ENCODE results near the gene HMGA1.
A peak's percentile ranks its signal among the peaks of the same experiment; 100 is the strongest.

The HMGA1 gene

GRCh38 chr6:34236443-34237315, at the start of gene HMGA1:
HMGA1 (plus strand) TSS chr6:34236873; CDS start chr6:34240781, 3,908 bp downstream.
- DNase-seq = peak; percentile 67

GRCh38 chr6:34189806-34190503, 46.7 kb upstream of the HMGA1 start:
- DNase-seq = no peak

- DNase-seq = no peak
Measured at GRCh38 chr6:34190504-34191122, 46.1 kb upstream of the HMGA1 start.

- no peak for DNase-seq
Measured at GRCh38 chr6:34194772-34195171, 41.9 kb upstream of the HMGA1 start.

- no peak for DNase-seq
Measured at GRCh38 chr6:34195726-34196115, 41.0 kb upstream of the HMGA1 start.

- DNase-seq = peak; percentile 54
Measured at GRCh38 chr6:34196116-34196832, 40.4 kb upstream of the HMGA1 start.

GRCh38 chr6:34196833-34197195, 39.9 kb upstream of the HMGA1 start:
- no peak for DNase-seq

- DNase-seq = no peak
Measured at GRCh38 chr6:34200340-34200971, 36.2 kb upstream of the HMGA1 start.

- no peak for DNase-seq
Measured at GRCh38 chr6:34201455-34202107, 35.1 kb upstream of the HMGA1 start.

- DNase-seq = no peak
Measured at GRCh38 chr6:34202329-34203201, 34.1 kb upstream of the HMGA1 start.

GRCh38 chr6:34204693-34205092, 32.0 kb upstream of the HMGA1 start:
- no peak for DNase-seq

- no peak for DNase-seq
Measured at GRCh38 chr6:34205466-34205865, 31.2 kb upstream of the HMGA1 start.

GRCh38 chr6:34205916-34206315, 30.8 kb upstream of the HMGA1 start:
- DNase-seq = no peak

GRCh38 chr6:34206726-34207125, 29.9 kb upstream of the HMGA1 start:
- DNase-seq = no peak

- DNase-seq = no peak
Measured at GRCh38 chr6:34207695-34208443, 28.8 kb upstream of the HMGA1 start.

GRCh38 chr6:34213772-34214171, 22.9 kb upstream of the HMGA1 start:
- no peak for DNase-seq

- no peak for DNase-seq
Measured at GRCh38 chr6:34218691-34219090, 18.0 kb upstream of the HMGA1 start.

GRCh38 chr6:34223381-34223955, 13.2 kb upstream of the HMGA1 start:
- DNase-seq = no peak

- DNase-seq = peak; percentile 84
Measured at GRCh38 chr6:34223956-34224940, 12.4 kb upstream of the HMGA1 start.

Data from kidney glomerular epithelial cell (primary cell).